CD14-positive monocyte (primary cell): ENCODE data around the gene CDK2. TPM values are rescaled to one million over a fixed set of nuclear protein-coding genes. Genes with fewer than 3 reads are reported as not detected.

ENCODE experiments used
- DNase-seq, 3 donors: peaks; one replicate each; pipeline ENCODE4 v3.0.0-alpha.2; 2011 to 2022
- H2AFZ ChIP-seq: 2 replicates; pipeline ENCODE4 v1.6.0; 2012; ENCODE audit warnings: mild to moderate bottlenecking, low read depth, low read length, inconsistent platforms; ENCODE audit not compliant: insufficient read depth, poor library complexity, severe bottlenecking
- H3K27ac ChIP-seq, 2 donors: 1 replicate in 1 of 2; 2 replicates in 1 of 2; pipeline ENCODE4 v1.5.1; 2012 to 2013; ENCODE audit warnings: low read length in 2 of 2, control low read depth in 1 of 2, inconsistent platforms in 1 of 2, low read depth in 1 of 2, mild to moderate bottlenecking in 1 of 2
- H3K27me3 ChIP-seq, 2 donors: one replicate each; pipeline versions ENCODE4 v1.6.0 to v1.6.1; 2011 to 2013; ENCODE audit warnings: low read length in 2 of 2; ENCODE audit not compliant: control insufficient read depth in 2 of 2, insufficient read depth in 2 of 2
- H3K36me3 ChIP-seq, 2 donors: replicated peaks in 1 of 2; 1 replicate in 1 of 2; 2 replicates in 1 of 2; pipeline versions ENCODE4 v1.5.1 to v1.6.1; 2012 to 2013; ENCODE audit warnings: low read length in 2 of 2, control low read depth in 1 of 2, inconsistent platforms in 1 of 2, mild to moderate bottlenecking in 1 of 2; ENCODE audit not compliant: insufficient read depth in 2 of 2, control insufficient read depth in 1 of 2
- H3K4me1 ChIP-seq, 2 donors: 1 replicate in 1 of 2; 2 replicates in 1 of 2; pipeline versions ENCODE4 v1.5.1 to v1.6.1; 2012 to 2013; ENCODE audit warnings: low read length in 2 of 2, control low read depth in 1 of 2, inconsistent platforms in 1 of 2, mild to moderate bottlenecking in 1 of 2, moderate library complexity in 1 of 2; ENCODE audit not compliant: insufficient read depth in 2 of 2, control insufficient read depth in 1 of 2
- H3K4me2 ChIP-seq: replicated peaks from 2 replicates; pipeline ENCODE3; 2012; ENCODE audit warnings: low read length, moderate library complexity, mild to moderate bottlenecking; ENCODE audit not compliant: poor library complexity, severe bottlenecking; ENCODE audit errors: extremely low read depth
- H3K4me3 ChIP-seq, 3 experiments: fragments of 200-600 bp in 1 of 3; sonication (generic) in 1 of 3; replicated peaks in 1 of 3; 1 replicate in 2 of 3; 2 replicates in 1 of 3; pipeline ENCODE4 v1.5.1; 2011 to 2013; ENCODE audit warnings: low read length in 3 of 3, mild to moderate bottlenecking in 3 of 3, control low read depth in 2 of 3, low read depth in 2 of 3, inconsistent platforms in 1 of 3, moderate library complexity in 1 of 3
- H3K79me2 ChIP-seq: 2 replicates; pipeline ENCODE4 v1.6.0; 2012; ENCODE audit warnings: mild to moderate bottlenecking, control low read depth, inconsistent platforms, low read length, moderate library complexity; ENCODE audit not compliant: insufficient read depth
- H3K9ac ChIP-seq: 2 replicates; pipeline ENCODE4 v1.6.0; 2017; ENCODE audit warnings: low read length, mild to moderate bottlenecking; ENCODE audit not compliant: insufficient read depth, poor library complexity, severe bottlenecking
- H3K9me3 ChIP-seq, 2 donors: replicated peaks in 1 of 2; 1 replicate in 1 of 2; 2 replicates in 1 of 2; pipeline versions ENCODE4 v1.5.1 to v1.6.1; 2012 to 2013; ENCODE audit warnings: low read length in 2 of 2, control low read depth in 1 of 2; ENCODE audit not compliant: control insufficient read depth in 1 of 2, insufficient read depth in 1 of 2
- H4K20me1 ChIP-seq: 2 replicates; pipeline ENCODE4 v1.6.0; 2012; ENCODE audit warnings: mild to moderate bottlenecking, low read length, control low read depth, moderate library complexity; ENCODE audit not compliant: insufficient read depth
- H3K27ac Mint-ChIP-seq, 7 donors: one replicate each; pipeline ENCODE4 v1.8.0; 2020; ENCODE audit warnings: mild to moderate bottlenecking in 7 of 7, mixed read lengths in 7 of 7, moderate library complexity in 6 of 7, inconsistent platforms in 2 of 7
- H3K27me3 Mint-ChIP-seq, 3 donors: one replicate each; pipeline ENCODE4 v1.8.0; 2021 to 2022; ENCODE audit warnings: low read depth in 3 of 3, mild to moderate bottlenecking in 3 of 3, mixed read lengths in 3 of 3, moderate library complexity in 3 of 3, inconsistent platforms in 1 of 3
- H3K36me3 Mint-ChIP-seq, 2 donors: one replicate each; pipeline ENCODE4 v1.8.0; 2020; ENCODE audit warnings: mixed read lengths in 2 of 2, inconsistent platforms in 1 of 2, mild to moderate bottlenecking in 1 of 2
- H3K4me1 Mint-ChIP-seq: one replicate; pipeline ENCODE4 v1.8.0; 2020; ENCODE audit warnings: mild to moderate bottlenecking, mixed read lengths
- H3K4me3 Mint-ChIP-seq, 2 donors: one replicate each; pipeline ENCODE4 v1.8.0; 2020; ENCODE audit warnings: mild to moderate bottlenecking in 2 of 2, mixed read lengths in 2 of 2, moderate library complexity in 1 of 2
- H3K9me3 Mint-ChIP-seq, 7 donors: one replicate each; pipeline ENCODE4 v1.8.0; 2020 to 2022; ENCODE audit warnings: mixed read lengths in 7 of 7, mild to moderate bottlenecking in 6 of 7, moderate library complexity in 6 of 7, inconsistent platforms in 2 of 7
- CTCF ChIP-seq: fragments of 200-600 bp; IDR thresholded peaks from one replicate; pipeline ENCODE4 v1.8.0; 2022; ENCODE audit warnings: antibody characterized with exemption, mild to moderate bottlenecking
- WGBS: methylation state at CpG from one replicate; pipeline ENCODE4 v1.1.5; 2013; ENCODE audit warnings: missing lambda C conversion rate; ENCODE audit not compliant: insufficient coverage; 5-methylcytosine and 5-hydroxymethylcytosine counted together
- intact Hi-C, 2 donors: fragments of 100-400 bp; cut with micrococcal nuclease; formaldehyde crosslinking; loops; one replicate each; pipeline versions ENCODE4 v1.15.0 to v1.15.1; 2023
- polyA plus RNA-seq, 3 donors: library from polyadenylated mRNA; depleted of rRNA in 1 of 3; unstranded in 2 of 3; stranded (reverse) in 1 of 3; fragments of 300-500 nt in 2 of 3; fragments of >200 nt in 1 of 3; fragmentation: Illumina TruSeq in 2 of 3; gene quantifications; 1 replicate in 2 of 3; 2 replicates in 1 of 3; pipeline ENCODE4 v1.2.3, GENCODE V29; 2012 to 2021

The CDK2 gene
- polyA plus RNA-seq, 3 donors, result 4.1 to 11.8 (median 4.7) TPM

- Histone ChIP-seq H2AFZ (no peak overlapping the region), H3K9ac (peak overlapping the region; percentile 82)
These were observed 33.3 kb upstream of the CDK2 start for GRCh38 chr12:55933169-55933798.

More at GRCh38 chr12:55933169-55933798, 33.3 kb upstream of the CDK2 start:
- Mint-ChIP-seq H3K9me3 (no peaks in the 10 kb centered on the region), H3K27ac (peak overlapping the region; percentile 85 to 99 (median 94)), H3K4me3 (peak overlapping the region; percentile 97 to 99), H3K36me3 (peaks cover 26 to 30% of the 10 kb centered on the region in 2 donors), H3K4me1 (peaks cover 57% of the 10 kb centered on the region), H3K27me3 (peaks cover 0 to 3% (median 1%) of the 10 kb centered on the region in 3 donors)
- Histone ChIP-seq H3K4me3 (peak overlapping the region in 2 of 3 experiments; percentile 96 to 97), H3K79me2 (peaks cover 46% of the 10 kb centered on the region), H3K9me3 (no peaks in the 10 kb centered on the region), H3K27me3 (no peaks in the 10 kb centered on the region), H4K20me1 (peaks cover 13% of the 10 kb centered on the region), H3K36me3 (peaks cover 18 to 31% of the 10 kb centered on the region in 2 donors), H3K27ac (peak overlapping the region; percentile 76 to 96), H3K4me2 (peak overlapping the region; percentile 88), H3K4me1 (peaks cover 52 to 55% of the 10 kb centered on the region in 2 donors)
- 100% methylated on average over 1 of the region's 7 CpGs for WGBS
- TF ChIP-seq CTCF, result no peak
- intact Hi-C loops, result loop anchor here in 1 of 2 donors (5.0 kb wide), 1 partner anchor 34 kb away; the partner anchor contains the start of genes CDK2 and PMEL
- peak; percentile 67 to 86 (median 76) for DNase-seq
